Neural cell (in vitro differentiated cells): ENCODE data around the gene CLOCK.

Source experiments
- CTCF ChIP-seq: fragments of 450-650 bp; IDR thresholded peaks from 2 replicates; pipeline ENCODE4 v1.5.1; 2014; ENCODE audit warnings: antibody characterized with exemption, mild to moderate bottlenecking, moderate library complexity; ENCODE audit not compliant: poor library complexity, severe bottlenecking
- EP300 ChIP-seq: fragments of 450-650 bp; conservative IDR thresholded peaks from 2 replicates; pipeline ENCODE4 v1.6.1; 2014; ENCODE audit warnings: antibody characterized with exemption, mild to moderate bottlenecking, moderate library complexity; ENCODE audit not compliant: poor library complexity, severe bottlenecking

GRCh38 chr4:55518442-55518841 lies 28.3 kb downstream of the CLOCK start:
- TF ChIP-seq CTCF, result no peak
- TF ChIP-seq EP300, result no peak
